HL-60 (cell line): Measurements from ENCODE around the gene SMIM28.

Source experiments
- DNase-seq, 2 experiments: peaks; one replicate each; pipeline ENCODE4 v3.0.0-alpha.2; 2010 to 2020; ENCODE audit warnings: low read depth in 1 of 2, low spot score in 1 of 2
- H3K27ac ChIP-seq: fragments of 250-450 bp; sonication (Bioruptor Pico); replicated peaks from 2 replicates; pipeline ENCODE4 v1.5.1; 2020; ENCODE audit warnings: mild to moderate bottlenecking, moderate library complexity
- H3K27me3 ChIP-seq: fragments of 250-450 bp; sonication (Bioruptor Pico); 2 replicates; pipeline ENCODE4 v1.5.1; 2021; ENCODE audit warnings: mild to moderate bottlenecking, moderate library complexity; ENCODE audit not compliant: insufficient read depth, poor library complexity, severe bottlenecking
- H3K4me3 ChIP-seq: replicated peaks from 2 replicates; pipeline ENCODE4 v1.5.1; 2011; ENCODE audit warnings: mild to moderate bottlenecking, control low read depth, low read length; ENCODE audit not compliant: insufficient read depth
- GABPA ChIP-seq: IDR thresholded peaks from 2 replicates; pipeline ENCODE4 v1.6.1; 2012; ENCODE audit warnings: low read depth
- POLR2AphosphoS5 ChIP-seq: IDR thresholded peaks from 2 replicates; pipeline ENCODE4 v1.6.1; 2012; ENCODE audit warnings: low read depth
- SPI1 ChIP-seq: IDR thresholded peaks from 2 replicates; pipeline ENCODE4 v1.6.1; 2012; ENCODE audit warnings: low read depth, mild to moderate bottlenecking, borderline replicate concordance
- TF ChIP-seq, protein P1 (sequence below): IDR thresholded peaks from 2 replicates; pipeline ENCODE4 v1.6.1; 2012; ENCODE audit warnings: low read depth; ENCODE audit not compliant: insufficient replicate concordance
- TF ChIP-seq, protein P2 (sequence below): IDR thresholded peaks from one replicate; pipeline ENCODE4 v1.5.1; 2011; ENCODE audit warnings: low read length, control low read depth, inconsistent platforms; ENCODE audit not compliant: insufficient read depth

The SMIM28 gene

DNA sequence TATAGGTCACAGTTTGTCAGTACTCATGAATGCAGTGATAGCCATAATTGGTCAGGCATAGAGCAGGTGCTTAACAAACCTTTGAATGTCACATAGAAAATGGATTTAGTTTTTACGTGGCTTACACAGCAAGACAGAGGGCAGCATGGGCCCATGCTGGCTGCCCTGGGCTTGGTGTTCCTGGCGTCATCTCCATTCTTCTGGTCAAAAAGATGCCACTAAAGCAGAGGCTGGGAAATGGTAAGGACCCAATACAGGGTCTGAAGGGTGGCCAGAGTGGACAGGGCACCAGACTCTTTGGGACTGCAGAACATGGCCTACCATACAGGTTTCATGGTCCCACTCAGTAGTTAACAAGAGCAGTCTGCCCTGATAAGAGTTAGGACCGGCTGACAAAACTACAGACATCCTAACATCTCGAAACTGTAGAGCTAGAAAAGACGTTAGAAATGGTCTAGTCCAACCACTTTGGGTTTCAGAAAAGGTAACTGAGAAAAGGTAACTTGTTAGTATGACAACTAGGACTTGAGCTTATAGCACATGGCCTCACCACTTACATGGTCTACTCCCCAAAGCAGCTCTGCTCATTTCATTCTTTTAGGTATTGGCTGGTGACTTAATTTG, 48.9 kb downstream of the SMIM28 start:
- DNase-seq, result no peak
- Histone ChIP-seq H3K27me3 (no peaks in the 10 kb centered on the region), H3K4me3 (no peak overlapping the region), H3K27ac (no peak overlapping the region)
- TF ChIP-seq POLR2AphosphoS5 (no peak), GABPA (no peak), SPI1 (no peak)
- TF ChIP-seq, protein P1, sequence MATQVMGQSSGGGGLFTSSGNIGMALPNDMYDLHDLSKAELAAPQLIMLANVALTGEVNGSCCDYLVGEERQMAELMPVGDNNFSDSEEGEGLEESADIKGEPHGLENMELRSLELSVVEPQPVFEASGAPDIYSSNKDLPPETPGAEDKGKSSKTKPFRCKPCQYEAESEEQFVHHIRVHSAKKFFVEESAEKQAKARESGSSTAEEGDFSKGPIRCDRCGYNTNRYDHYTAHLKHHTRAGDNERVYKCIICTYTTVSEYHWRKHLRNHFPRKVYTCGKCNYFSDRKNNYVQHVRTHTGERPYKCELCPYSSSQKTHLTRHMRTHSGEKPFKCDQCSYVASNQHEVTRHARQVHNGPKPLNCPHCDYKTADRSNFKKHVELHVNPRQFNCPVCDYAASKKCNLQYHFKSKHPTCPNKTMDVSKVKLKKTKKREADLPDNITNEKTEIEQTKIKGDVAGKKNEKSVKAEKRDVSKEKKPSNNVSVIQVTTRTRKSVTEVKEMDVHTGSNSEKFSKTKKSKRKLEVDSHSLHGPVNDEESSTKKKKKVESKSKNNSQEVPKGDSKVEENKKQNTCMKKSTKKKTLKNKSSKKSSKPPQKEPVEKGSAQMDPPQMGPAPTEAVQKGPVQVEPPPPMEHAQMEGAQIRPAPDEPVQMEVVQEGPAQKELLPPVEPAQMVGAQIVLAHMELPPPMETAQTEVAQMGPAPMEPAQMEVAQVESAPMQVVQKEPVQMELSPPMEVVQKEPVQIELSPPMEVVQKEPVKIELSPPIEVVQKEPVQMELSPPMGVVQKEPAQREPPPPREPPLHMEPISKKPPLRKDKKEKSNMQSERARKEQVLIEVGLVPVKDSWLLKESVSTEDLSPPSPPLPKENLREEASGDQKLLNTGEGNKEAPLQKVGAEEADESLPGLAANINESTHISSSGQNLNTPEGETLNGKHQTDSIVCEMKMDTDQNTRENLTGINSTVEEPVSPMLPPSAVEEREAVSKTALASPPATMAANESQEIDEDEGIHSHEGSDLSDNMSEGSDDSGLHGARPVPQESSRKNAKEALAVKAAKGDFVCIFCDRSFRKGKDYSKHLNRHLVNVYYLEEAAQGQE, result no peak
- TF ChIP-seq, protein P2, sequence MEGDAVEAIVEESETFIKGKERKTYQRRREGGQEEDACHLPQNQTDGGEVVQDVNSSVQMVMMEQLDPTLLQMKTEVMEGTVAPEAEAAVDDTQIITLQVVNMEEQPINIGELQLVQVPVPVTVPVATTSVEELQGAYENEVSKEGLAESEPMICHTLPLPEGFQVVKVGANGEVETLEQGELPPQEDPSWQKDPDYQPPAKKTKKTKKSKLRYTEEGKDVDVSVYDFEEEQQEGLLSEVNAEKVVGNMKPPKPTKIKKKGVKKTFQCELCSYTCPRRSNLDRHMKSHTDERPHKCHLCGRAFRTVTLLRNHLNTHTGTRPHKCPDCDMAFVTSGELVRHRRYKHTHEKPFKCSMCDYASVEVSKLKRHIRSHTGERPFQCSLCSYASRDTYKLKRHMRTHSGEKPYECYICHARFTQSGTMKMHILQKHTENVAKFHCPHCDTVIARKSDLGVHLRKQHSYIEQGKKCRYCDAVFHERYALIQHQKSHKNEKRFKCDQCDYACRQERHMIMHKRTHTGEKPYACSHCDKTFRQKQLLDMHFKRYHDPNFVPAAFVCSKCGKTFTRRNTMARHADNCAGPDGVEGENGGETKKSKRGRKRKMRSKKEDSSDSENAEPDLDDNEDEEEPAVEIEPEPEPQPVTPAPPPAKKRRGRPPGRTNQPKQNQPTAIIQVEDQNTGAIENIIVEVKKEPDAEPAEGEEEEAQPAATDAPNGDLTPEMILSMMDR, result no peak

DNA sequence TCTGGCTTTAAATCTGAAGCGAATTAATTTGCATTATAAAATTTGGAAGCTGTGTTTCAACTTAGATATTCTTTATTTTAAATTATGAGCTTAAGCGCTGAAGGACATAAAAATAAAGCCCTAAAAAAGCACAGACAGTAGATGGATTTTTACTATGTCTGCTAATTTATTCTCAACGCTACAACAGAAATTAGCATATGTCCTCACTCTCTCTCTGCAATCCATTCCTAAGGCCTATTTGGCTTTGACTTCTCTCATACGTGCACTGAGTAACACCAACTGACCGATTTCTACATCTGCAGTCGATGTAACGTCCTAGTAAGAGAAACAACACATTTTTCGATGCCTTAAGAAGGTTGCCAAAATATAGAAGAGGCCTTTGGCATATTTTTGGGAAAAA, 50.0 kb downstream of the SMIM28 start:
- Histone ChIP-seq H3K27ac (no peak overlapping the region), H3K4me3 (no peak overlapping the region), H3K27me3 (no peaks in the 10 kb centered on the region)
- no peak for DNase-seq
- no peak for TF ChIP-seq SPI1
- TF ChIP-seq, protein P1, result no peak
- TF ChIP-seq, protein P2, result no peak
- no peak for TF ChIP-seq POLR2AphosphoS5
- TF ChIP-seq GABPA, result no peak

DNA sequence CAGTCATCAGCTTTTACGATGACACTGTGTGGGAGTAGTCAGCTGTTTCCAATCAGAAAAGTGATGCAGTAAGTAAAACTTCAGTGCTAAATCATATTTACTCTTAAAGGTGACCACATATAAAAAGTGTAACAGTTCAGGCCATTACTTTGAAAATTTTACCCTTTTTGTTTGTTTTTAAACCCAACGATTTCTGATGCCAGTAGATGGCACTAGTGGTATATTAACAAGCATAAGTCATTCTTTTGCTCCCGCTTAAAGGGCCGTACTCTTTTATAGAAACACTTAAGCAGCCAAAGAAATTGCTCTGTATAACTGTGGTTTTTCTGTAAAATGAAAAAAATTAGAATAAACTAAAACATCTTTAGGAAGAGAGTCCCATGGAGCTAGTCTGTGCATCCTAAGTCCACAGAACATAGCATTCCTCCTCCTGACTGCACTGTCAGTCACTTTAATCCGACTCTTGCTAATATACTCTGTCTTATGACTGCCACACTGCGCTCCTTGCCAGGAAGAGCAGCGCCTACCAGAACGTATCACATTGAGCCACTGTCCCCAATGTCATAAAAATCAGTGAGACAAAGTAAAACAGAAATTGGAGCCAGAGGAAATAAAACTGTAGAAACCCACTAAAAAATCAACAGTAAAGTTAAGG, 51.4 kb downstream of the SMIM28 start:
- H3K4me3 ChIP-seq, result no peak overlapping the region
- DNase-seq, result no peak
- H3K27me3 ChIP-seq, result no peaks in the 10 kb centered on the region
- H3K27ac ChIP-seq, result no peak overlapping the region
- TF ChIP-seq SPI1 (no peak), POLR2AphosphoS5 (no peak)
- TF ChIP-seq, protein P2, result peak; percentile 35

DNA sequence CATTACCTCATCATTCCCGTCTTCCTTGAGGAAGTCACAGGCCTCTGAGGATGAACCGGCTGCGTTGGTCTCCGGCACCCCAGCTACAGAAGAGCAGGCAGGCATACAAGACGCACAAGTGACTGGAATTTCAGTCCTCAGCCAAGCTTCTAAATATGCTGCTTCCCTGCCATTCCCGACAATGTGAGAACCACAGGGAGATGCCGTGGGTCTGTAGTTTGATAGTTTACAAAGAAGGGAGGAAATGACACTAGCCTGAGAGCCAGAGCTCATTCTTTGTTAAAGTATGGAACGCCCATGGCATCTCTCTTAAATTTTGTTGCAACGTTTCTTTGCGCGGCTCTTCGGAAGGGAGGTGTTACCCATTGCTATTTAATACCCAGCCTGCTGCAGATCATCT, 52.1 kb downstream of the SMIM28 start:
- TF ChIP-seq, protein P2, result no peak
- TF ChIP-seq SPI1, result no peak
- TF ChIP-seq POLR2AphosphoS5, result no peak
- no peak for TF ChIP-seq GABPA
- TF ChIP-seq, protein P1, result no peak
- no peak for DNase-seq
- H3K27me3 ChIP-seq, result no peaks in the 10 kb centered on the region
- no peak overlapping the region for H3K4me3 ChIP-seq
- no peak overlapping the region for H3K27ac ChIP-seq
